HG03097 (cell line): Measurements from ENCODE around the gene POLR1B.
"Not testable (repeated sequence)": the region's sequence is repeated elsewhere in the genome, so short reads cannot be mapped to it uniquely, and the experiment has no call there.

Experiments used
- ATAC-seq: cut with Tn5 transposase; IDR thresholded peaks from one replicate; pipeline ENCODE4 v1.9.1; 2021; ENCODE audit not compliant: unreplicated experiment, low FRiP score

The POLR1B gene, protein sequence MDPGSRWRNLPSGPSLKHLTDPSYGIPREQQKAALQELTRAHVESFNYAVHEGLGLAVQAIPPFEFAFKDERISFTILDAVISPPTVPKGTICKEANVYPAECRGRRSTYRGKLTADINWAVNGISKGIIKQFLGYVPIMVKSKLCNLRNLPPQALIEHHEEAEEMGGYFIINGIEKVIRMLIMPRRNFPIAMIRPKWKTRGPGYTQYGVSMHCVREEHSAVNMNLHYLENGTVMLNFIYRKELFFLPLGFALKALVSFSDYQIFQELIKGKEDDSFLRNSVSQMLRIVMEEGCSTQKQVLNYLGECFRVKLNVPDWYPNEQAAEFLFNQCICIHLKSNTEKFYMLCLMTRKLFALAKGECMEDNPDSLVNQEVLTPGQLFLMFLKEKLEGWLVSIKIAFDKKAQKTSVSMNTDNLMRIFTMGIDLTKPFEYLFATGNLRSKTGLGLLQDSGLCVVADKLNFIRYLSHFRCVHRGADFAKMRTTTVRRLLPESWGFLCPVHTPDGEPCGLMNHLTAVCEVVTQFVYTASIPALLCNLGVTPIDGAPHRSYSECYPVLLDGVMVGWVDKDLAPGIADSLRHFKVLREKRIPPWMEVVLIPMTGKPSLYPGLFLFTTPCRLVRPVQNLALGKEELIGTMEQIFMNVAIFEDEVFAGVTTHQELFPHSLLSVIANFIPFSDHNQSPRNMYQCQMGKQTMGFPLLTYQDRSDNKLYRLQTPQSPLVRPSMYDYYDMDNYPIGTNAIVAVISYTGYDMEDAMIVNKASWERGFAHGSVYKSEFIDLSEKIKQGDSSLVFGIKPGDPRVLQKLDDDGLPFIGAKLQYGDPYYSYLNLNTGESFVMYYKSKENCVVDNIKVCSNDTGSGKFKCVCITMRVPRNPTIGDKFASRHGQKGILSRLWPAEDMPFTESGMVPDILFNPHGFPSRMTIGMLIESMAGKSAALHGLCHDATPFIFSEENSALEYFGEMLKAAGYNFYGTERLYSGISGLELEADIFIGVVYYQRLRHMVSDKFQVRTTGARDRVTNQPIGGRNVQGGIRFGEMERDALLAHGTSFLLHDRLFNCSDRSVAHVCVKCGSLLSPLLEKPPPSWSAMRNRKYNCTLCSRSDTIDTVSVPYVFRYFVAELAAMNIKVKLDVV

DNA sequence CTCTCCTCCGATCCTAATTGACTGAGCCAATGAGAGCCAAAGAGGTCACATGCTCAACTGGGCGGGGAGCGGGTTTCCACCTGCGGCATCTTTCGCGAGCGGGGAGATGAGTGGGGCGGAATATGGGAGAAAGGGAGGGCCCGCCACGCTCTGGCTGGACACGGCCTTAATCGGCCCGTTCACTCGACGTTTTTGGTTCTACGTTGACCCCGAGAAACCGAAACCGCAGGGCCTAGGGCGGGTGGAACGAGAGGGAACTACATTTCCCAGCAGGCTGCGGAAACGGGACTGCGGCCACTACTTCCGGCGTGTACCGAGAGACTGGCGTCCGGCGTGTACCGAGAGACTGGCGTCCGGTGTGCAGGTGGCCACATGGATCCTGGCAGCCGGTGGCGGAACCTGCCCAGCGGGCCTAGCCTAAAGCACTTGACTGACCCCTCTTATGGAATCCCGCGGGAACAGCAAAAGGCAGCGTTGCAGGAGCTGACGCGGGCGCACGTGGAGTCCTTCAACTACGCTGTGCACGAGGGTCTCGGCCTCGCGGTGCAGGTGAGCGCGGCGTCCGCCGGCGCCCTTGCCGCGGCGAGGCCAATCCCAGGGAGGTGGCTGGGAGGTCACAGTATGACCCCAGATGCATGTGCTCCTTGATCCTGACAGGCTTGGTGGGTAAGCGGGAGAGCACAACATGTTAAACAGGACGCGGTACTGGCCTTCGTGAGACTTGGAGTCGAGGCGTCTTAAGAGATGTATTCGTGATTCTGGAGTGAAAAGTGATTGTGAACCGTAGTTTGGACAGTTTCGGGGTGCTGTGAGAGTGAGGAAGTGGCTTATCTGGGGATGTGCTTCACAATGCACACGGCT lies at the start of gene POLR1B:
TSS of gene POLR1B (plus strand) at position 343 of the 861 bp plus-strand sequence. CDS start at position 373, 30 bp downstream.
- peak; percentile 75 for ATAC-seq

DNA sequence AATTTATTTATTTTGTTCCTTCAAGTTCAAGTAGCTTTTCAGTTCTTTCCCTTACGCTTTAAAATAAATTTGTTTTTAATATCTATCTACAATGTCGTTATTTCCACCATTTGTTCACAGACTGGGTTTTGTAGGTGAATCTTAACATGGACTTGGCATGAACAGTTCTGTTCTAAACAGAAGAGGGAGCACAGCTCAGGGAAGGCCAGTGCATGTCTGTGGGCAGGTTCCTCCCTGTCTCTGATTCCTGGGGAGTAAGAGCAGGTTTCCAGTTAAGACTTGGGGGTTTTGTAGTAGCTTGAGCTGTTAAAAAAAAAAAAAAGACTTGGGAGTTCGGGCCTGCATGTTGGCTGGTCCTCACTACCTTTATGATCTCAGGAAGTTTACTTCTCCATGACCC lies 49.2 kb upstream of the POLR1B start:
- ATAC-seq: no peak

- no peak for ATAC-seq
Measured at GRCh38 chr2:112493858-112494648, 48.2 kb upstream of the POLR1B start.

GRCh38 chr2:112494828-112495227 lies 47.4 kb upstream of the POLR1B start:
- no peak for ATAC-seq

DNA sequence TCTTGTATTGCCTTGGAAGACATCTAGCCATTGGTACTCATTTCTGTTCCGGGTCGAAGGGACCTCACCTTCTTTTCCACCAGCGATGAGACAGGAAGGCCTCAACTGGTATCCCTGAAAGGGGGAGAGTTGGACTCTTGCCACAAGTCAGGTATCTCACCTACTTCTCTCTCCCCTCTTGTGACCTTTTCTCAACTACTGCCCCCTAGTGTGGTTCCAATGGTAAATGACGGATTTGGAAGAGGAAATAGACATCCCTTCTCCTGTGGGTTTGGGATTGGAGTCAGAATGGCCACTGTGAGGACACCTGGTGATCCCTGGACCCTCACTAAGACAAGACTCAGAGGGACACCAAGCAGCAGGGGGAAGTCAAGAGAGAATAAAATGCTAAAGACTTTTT lies 46.4 kb upstream of the POLR1B start:
- ATAC-seq: not testable (repeated sequence)

DNA sequence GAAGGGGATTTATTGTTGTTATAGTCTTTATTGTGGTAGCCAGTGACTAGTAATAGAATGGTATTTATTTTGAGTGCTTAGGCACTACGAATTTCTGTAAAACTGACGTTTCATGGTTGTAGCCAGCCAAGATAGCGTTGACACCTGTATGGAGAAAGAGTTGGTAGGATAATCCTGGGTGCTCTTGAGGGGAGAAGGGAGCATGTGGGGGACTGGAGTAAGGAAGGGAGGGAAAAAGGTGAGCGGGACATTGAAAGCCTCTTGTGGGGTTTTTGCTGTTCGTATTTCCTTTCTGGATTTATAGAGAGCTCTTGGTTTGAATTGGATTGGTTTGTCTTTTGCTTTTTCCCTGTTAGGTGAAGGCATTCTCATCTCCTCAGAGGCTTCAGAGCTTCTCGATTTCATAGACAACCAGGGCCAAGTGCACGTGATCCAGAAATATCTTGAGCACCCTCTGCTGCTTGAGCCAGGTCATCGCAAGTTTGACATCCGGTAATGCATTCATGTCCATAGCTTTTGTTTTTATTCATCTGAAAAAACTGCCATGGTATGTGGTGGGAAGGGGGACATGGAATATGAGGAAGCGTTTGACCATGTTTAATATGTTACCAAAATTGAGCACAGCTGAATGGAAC lies 41.3 kb upstream of the POLR1B start:
- ATAC-seq: not testable (repeated sequence)

GRCh38 chr2:112509239-112509998 lies 32.8 kb upstream of the POLR1B start:
- not testable (repeated sequence) for ATAC-seq

DNA sequence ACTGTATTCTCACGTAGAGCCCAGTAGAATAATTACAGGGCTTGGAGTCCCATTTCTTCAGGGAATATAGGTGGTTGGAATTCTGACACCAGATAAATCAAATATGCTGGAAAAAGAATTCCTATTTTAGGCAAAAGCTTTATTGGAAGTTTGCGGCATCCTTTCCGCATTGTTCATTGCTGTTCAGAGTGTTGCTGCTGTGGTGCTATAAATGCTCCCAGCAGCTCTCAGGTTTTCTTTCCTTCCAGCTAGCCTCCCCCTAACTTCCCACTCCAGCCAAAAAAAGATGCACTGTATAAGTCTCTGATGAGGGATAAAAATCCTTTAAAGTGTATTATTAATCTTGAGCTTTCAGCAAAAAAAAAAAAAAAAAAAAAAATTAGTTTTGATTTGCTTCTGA lies 25.5 kb upstream of the POLR1B start:
- ATAC-seq: no peak

GRCh38 chr2:112518807-112519206 lies 23.5 kb upstream of the POLR1B start:
- no peak for ATAC-seq

DNA sequence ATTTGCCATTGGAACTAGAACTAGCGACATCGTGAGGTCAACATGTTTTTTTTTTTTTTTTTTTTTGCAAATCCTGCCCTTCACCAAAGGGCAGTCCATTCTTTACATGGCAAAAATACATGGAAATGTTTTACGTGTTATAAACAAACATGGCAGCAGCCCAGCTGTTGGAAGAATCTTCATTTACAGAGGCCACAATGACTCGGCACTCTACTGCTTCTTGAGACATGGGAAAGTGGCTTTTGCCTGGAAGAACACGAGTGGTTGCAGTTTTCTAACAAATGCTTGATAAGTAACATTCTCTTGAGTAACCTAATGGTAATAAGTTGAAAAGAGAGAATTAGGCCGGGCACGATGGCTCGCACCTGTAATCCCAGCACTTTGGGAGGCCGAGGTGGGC lies 22.8 kb upstream of the POLR1B start:
- no peak for ATAC-seq

GRCh38 chr2:112520234-112520783 lies 22.0 kb upstream of the POLR1B start:
- ATAC-seq: no peak

GRCh38 chr2:112523291-112523777 lies 18.9 kb upstream of the POLR1B start:
- ATAC-seq: no peak

DNA sequence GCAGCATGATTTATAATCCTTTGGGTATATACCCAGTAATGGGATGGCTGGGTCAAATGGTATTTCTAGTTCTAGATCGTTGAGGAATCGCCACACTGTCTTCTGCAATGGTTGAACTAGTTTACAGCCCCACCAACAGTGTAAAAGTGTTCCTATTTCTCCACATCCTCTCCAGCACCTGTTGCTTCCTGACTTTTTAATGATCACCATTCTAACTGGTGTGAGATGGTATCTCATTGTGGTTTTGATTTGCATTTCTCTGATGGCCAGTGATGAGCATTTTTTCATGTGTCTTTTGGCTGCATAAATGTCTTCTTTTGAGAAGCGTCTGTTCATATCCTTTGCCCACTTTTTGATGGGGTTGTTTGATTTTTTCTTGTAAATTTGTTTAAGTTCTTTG lies 18.0 kb upstream of the POLR1B start:
- not testable (repeated sequence) for ATAC-seq

DNA sequence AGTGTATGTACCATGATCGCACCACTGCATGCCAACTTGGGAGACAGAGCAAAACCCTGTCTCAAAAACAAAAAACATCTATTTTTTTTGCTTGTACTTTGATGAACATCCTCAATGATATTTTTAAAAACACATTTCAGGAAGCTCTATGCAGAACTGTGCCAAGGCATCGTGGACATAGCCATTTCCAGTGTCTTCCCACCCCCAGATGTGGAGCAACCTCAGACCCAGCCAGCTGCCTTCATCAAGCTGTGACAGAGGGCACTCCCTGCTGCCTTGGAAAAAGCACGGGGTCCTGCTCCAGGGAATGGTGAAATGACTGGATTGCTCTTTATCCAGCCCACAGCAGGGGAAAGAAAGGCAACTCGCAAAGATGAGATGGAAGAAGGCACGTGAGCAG lies 13.7 kb upstream of the POLR1B start:
- no peak for ATAC-seq

DNA sequence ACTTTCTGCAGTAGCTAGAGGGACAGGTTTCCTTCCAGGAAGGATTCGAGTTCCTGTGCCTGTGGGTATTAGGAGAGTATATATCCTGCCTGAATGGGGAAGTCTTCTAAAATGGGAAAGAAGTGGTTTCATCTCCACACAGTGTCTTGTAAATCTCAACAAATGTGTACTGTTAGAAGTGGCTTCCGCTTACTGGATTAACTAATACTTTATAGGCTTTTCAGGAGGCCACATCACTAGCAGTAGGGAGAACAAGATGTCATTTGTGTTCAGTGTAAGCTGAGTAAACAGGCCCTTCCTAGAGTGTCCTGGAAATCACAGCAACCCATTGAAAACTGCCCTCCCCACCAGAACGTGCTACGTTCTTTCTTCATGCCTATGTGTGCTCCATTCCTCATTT lies 12.5 kb upstream of the POLR1B start:
- no peak for ATAC-seq

GRCh38 chr2:112530728-112531127 lies 11.5 kb upstream of the POLR1B start:
- no peak for ATAC-seq

DNA sequence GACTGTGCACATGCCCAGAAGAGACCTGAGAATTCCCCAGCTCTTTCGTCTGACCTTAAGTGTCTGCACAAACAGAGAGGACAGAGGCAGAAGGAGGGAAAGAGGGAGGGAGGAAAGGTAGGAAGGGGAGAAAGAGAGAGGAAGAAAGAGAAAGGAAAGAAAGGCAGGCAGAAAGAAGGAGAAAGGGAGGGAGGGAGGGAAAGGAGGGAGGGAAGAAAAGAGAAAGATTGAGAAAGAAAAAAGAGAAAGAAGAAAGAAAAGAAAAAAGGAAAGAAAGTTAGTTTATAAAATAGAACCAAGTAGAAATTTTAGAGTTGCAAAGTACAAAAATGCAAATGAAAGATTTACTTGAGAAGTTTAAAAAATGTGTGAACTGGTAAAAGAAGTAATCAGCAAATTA lies 7.4 kb upstream of the POLR1B start:
- ATAC-seq: no peak

GRCh38 chr2:112536665-112537064 lies 5.6 kb upstream of the POLR1B start:
- not testable (repeated sequence) for ATAC-seq
